K562 (cell line): ENCODE measurements around the gene PIGC. TPM values are rescaled to one million over a fixed set of nuclear protein-coding genes. Genes with fewer than 3 reads are reported as not detected.

Experiments
- CBFA2T2 ChIP-seq: fragments of 450-650 bp; conservative IDR thresholded peaks from 2 replicates; pipeline ENCODE4 v1.6.1; 2017; ENCODE audit warnings: mild to moderate bottlenecking
- CSDE1 ChIP-seq, 2 experiments: fragments of 450-650 bp; IDR thresholded peaks; 2 replicates each; pipeline ENCODE4 v1.6.1; 2016; ENCODE audit warnings: mild to moderate bottlenecking in 1 of 2
- LEF1 ChIP-seq: fragments of 450-650 bp; IDR thresholded peaks from 2 replicates; pipeline ENCODE4 v1.6.1; 2016; ENCODE audit warnings: mild to moderate bottlenecking
- MAFK ChIP-seq: IDR thresholded peaks from 2 replicates; pipeline ENCODE4 v1.6.1; 2011; ENCODE audit warnings: low read length, improper control_type of control experiment
- MEIS2 ChIP-seq: fragments of 450-650 bp; IDR thresholded peaks from 2 replicates; pipeline ENCODE4 v1.6.1; 2014; ENCODE audit warnings: mild to moderate bottlenecking; ENCODE audit not compliant: partially characterized antibody
- RHOXF2B ChIP-seq: fragments of 250-450 bp; sonication (Bioruptor Pico); conservative IDR thresholded peaks from 2 replicates; pipeline ENCODE4 v1.5.1; 2021
- SMARCC2 ChIP-seq: fragments of 450-650 bp; IDR thresholded peaks from 2 replicates; pipeline ENCODE4 v1.6.1; 2017; ENCODE audit warnings: antibody characterized with exemption, moderate library complexity, mild to moderate bottlenecking, low read depth
- SUPT5H ChIP-seq: fragments of 450-650 bp; IDR thresholded peaks from 2 replicates; pipeline ENCODE4 v1.6.1; 2016
- ZNF589 ChIP-seq: fragments of 200-800 bp; sonication (Bioruptor generic); IDR thresholded peaks from 2 replicates; pipeline ENCODE4 v1.6.1; 2016; ENCODE audit warnings: low read depth, missing genetic modification characterization, missing compliant biosample characterization
- ZNF644 ChIP-seq: fragments of 200-800 bp; sonication (Bioruptor generic); IDR thresholded peaks from 2 replicates; pipeline ENCODE4 v1.6.1; 2016; ENCODE audit warnings: low read depth, missing genetic modification characterization, missing compliant biosample characterization
- polyA plus RNA-seq, 8 experiments: library from polyadenylated mRNA; depleted of rRNA in 4 of 8; stranded (reverse) in 5 of 8; unstranded in 3 of 8; fragments of >200 nt; fragmentation: Nextera tagmentation in 2 of 8; fragmentation: Illumina TruSeq in 1 of 8; extraction: Ambion mirVana in 2 of 8; extraction: Trizol in 1 of 8; gene quantifications; 2 replicates each; pipeline versions ENCODE4 v1.2.1 to v1.2.3, GENCODE V29; 2011 to 2014; ENCODE audit warnings: inconsistent platforms in 1 of 8, missing spikeins in 1 of 8
- total RNA-seq, 7 experiments: library from RNA; depleted of rRNA in 6 of 7; stranded (reverse); fragments of >200 nt in 6 of 7; fragmentation: Illumina TruSeq in 2 of 7; extraction: Trizol in 2 of 7; gene quantifications; 2 replicates each; pipeline versions ENCODE4 v1.2.1 to v1.2.3, GENCODE V29; 2011 to 2021; ENCODE audit warnings: low replicate concordance in 1 of 7
- TF ChIP-seq, protein P1 (sequence below): fragments of 200-800 bp; sonication (Bioruptor generic); IDR thresholded peaks from 2 replicates; pipeline ENCODE4 v1.6.1; 2016; ENCODE audit warnings: missing genetic modification characterization, missing compliant biosample characterization
- TF ChIP-seq, protein P2 (sequence below), 2 experiments: fragments of 450-650 bp in 1 of 2; sonication (generic) in 1 of 2; formaldehyde crosslinking in 1 of 2; IDR thresholded peaks in 1 of 2; conservative IDR thresholded peaks in 1 of 2; 2 replicates each; pipeline versions ENCODE4 v1.6.1 to v1.8.1; 2016 to 2023; ENCODE audit warnings: mild to moderate bottlenecking in 2 of 2, moderate library complexity in 2 of 2, inconsistent platforms in 1 of 2, missing genetic modification reagents in 1 of 2
- TF ChIP-seq, protein P3 (sequence below), 2 experiments: fragments of 450-650 bp in 1 of 2; sonication (generic) in 1 of 2; formaldehyde crosslinking in 1 of 2; IDR thresholded peaks; 2 replicates each; pipeline versions ENCODE4 v1.7.1 to v1.9.0; 2016 to 2022; ENCODE audit warnings: inconsistent platforms in 1 of 2, mild to moderate bottlenecking in 1 of 2, missing genetic modification reagents in 1 of 2

The PIGC gene
- total and polyA plus RNA-seq, 9 of the 15 experiments (the other 6 are each of a cell fraction or from before 2014, with no cell fraction given): 30.5 to 97.9 (median 54.7) TPM

DNA sequence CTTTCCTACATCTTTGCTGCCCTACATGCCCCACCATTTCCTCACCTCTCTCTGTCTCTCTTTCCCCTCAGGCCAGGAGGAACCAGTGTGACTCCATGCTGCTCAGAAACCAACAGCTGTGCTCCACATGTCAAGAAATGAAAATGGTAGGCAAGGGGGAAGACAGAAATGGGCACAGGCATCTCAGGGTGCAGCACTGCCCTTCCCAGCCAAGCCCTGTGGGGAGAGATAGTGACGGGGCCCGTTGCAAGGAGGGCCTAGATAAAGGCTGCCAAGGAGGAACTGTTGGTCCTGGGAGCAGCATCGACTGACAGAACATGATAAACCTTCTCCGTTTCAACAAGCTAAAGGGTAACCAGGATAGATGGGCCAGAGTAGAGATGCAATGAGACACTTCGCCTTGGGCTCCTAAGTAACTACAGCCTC is 12.5 kb upstream of the PIGC start (continued):
- no peak; the same call in none of the 2 replicates for TF ChIP-seq SMARCC2
- TF ChIP-seq MAFK: no peak
- TF ChIP-seq, protein P1, sequence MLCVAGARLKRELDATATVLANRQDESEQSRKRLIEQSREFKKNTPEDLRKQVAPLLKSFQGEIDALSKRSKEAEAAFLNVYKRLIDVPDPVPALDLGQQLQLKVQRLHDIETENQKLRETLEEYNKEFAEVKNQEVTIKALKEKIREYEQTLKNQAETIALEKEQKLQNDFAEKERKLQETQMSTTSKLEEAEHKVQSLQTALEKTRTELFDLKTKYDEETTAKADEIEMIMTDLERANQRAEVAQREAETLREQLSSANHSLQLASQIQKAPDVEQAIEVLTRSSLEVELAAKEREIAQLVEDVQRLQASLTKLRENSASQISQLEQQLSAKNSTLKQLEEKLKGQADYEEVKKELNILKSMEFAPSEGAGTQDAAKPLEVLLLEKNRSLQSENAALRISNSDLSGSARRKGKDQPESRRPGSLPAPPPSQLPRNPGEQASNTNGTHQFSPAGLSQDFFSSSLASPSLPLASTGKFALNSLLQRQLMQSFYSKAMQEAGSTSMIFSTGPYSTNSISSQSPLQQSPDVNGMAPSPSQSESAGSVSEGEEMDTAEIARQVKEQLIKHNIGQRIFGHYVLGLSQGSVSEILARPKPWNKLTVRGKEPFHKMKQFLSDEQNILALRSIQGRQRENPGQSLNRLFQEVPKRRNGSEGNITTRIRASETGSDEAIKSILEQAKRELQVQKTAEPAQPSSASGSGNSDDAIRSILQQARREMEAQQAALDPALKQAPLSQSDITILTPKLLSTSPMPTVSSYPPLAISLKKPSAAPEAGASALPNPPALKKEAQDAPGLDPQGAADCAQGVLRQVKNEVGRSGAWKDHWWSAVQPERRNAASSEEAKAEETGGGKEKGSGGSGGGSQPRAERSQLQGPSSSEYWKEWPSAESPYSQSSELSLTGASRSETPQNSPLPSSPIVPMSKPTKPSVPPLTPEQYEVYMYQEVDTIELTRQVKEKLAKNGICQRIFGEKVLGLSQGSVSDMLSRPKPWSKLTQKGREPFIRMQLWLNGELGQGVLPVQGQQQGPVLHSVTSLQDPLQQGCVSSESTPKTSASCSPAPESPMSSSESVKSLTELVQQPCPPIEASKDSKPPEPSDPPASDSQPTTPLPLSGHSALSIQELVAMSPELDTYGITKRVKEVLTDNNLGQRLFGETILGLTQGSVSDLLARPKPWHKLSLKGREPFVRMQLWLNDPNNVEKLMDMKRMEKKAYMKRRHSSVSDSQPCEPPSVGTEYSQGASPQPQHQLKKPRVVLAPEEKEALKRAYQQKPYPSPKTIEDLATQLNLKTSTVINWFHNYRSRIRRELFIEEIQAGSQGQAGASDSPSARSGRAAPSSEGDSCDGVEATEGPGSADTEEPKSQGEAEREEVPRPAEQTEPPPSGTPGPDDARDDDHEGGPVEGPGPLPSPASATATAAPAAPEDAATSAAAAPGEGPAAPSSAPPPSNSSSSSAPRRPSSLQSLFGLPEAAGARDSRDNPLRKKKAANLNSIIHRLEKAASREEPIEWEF: peak; percentile 88
- TF ChIP-seq CSDE1 (IDR thresholded peaks at IDR 0.05): no peak
- no peak for TF ChIP-seq SUPT5H
- TF ChIP-seq RHOXF2B (CRISPR knock-in tag): no peak
- TF ChIP-seq, protein P2, sequence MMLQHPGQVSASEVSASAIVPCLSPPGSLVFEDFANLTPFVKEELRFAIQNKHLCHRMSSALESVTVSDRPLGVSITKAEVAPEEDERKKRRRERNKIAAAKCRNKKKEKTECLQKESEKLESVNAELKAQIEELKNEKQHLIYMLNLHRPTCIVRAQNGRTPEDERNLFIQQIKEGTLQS (IDR thresholded peaks at IDR 0.05): no peak
- TF ChIP-seq, protein P2 (CRISPR knock-in tag; conservative IDR thresholded peaks at IDR 0.05): 0 out of 2 replicates have a peak, but pooled peaks have one; percentile 34
- TF ChIP-seq LEF1: peak; percentile 47; the same call in 1 of the 2 replicates
- TF ChIP-seq MEIS2: peak; percentile 81
- no peak; the same call in 1 of the 2 replicates for TF ChIP-seq ZNF644
- peak; percentile 94 for TF ChIP-seq CBFA2T2
- TF ChIP-seq, protein P3, sequence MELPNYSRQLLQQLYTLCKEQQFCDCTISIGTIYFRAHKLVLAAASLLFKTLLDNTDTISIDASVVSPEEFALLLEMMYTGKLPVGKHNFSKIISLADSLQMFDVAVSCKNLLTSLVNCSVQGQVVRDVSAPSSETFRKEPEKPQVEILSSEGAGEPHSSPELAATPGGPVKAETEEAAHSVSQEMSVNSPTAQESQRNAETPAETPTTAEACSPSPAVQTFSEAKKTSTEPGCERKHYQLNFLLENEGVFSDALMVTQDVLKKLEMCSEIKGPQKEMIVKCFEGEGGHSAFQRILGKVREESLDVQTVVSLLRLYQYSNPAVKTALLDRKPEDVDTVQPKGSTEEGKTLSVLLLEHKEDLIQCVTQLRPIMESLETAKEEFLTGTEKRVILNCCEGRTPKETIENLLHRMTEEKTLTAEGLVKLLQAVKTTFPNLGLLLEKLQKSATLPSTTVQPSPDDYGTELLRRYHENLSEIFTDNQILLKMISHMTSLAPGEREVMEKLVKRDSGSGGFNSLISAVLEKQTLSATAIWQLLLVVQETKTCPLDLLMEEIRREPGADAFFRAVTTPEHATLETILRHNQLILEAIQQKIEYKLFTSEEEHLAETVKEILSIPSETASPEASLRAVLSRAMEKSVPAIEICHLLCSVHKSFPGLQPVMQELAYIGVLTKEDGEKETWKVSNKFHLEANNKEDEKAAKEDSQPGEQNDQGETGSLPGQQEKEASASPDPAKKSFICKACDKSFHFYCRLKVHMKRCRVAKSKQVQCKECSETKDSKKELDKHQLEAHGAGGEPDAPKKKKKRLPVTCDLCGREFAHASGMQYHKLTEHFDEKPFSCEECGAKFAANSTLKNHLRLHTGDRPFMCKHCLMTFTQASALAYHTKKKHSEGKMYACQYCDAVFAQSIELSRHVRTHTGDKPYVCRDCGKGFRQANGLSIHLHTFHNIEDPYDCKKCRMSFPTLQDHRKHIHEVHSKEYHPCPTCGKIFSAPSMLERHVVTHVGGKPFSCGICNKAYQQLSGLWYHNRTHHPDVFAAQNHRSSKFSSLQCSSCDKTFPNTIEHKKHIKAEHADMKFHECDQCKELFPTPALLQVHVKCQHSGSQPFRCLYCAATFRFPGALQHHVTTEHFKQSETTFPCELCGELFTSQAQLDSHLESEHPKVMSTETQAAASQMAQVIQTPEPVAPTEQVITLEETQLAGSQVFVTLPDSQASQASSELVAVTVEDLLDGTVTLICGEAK (IDR thresholded peaks at IDR 0.05): no peak
- TF ChIP-seq, protein P3 (CRISPR knock-in tag; IDR thresholded peaks at IDR 0.05): no peak
- TF ChIP-seq ZNF589 (CRISPR knock-in tag): peak; percentile 82; the same call in 1 of the 2 replicates
